ENCODE results near the gene SPSB3.

DNA sequence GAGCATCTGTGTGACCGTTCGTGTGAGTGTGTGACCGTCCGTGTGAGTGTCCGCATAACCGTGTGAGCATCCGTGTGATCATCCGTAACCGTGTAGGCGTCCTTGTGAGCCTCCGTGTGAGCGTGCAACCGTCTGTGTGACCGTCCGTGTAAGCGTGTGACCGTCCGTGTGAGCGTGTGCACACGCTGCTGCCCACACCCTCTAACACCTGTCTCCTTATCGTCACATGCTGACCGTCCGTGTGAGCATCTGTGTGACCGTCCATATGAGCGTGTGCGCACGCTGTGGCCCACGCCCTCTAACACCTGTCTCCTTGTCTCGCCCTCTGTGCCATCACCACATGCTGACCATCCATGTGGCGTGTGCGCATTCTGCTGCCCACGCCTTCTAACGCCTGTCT lies 42.1 kb downstream of the SPSB3 start:
- TF ChIP-seq CTCF (CRISPR knock-in tag; IDR thresholded peaks at IDR 0.05) (no peak), HNRNPK (IDR thresholded peaks at IDR 0.05; ENCODE audit: low read depth, low read length, poor library complexity, severe bottlenecking) (no peak), TAF1 (CRISPR knock-in tag; IDR thresholded peaks at IDR 0.05) (no peak), ZFP37 (CRISPR knock-in tag; IDR thresholded peaks at IDR 0.05; ENCODE audit: borderline replicate concordance) (no peak), SP1 (IDR thresholded peaks at IDR 0.05) (no peak), SP1 (CRISPR knock-in tag; IDR thresholded peaks at IDR 0.05) (no peak)

All from HepG2 (cell line).